GM12873 (cell line): ENCODE data around the gene CEP350.

Source experiments
- TF ChIP-seq, protein P1 (sequence below): IDR thresholded peaks from 2 replicates; pipeline ENCODE4 v1.5.1; 2012; ENCODE audit warnings: low read depth, mild to moderate bottlenecking, moderate library complexity, low read length, control low read depth; ENCODE audit not compliant: insufficient read depth; ENCODE audit errors: missing control alignments

CEP350 gene

DNA sequence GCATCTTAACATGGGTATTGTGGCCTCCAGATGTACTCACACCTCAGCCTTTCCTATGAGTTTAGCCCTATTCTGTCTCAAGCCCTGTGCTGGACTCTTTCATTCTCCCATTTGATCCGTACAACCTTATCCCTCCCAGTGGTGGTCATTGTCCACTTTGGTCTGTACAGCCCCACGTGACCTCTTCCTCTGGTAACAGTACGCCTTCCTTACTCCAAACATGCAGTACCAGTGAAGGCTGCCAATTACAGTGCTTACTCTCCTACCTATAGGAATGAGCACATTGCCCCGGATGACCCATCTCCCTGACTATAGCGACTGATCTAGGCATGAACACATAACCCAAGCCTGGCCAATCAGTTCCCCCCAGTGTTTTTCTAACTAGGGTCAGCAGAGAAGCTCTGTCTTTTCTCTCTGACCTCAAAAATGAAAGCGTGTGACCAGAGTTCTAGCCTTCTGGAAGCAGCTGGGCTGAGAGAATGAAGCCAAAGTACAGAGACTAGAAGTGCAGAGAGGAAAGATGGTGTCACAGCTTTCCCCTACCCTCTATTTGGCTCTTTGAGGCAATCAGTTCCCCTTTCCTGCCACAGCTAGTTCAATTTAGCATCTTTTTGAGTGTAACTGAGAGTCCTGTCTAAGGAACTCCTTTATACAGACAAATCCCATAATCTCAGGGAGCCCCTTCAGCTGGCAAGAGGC is 190.2 kb downstream of the CEP350 start:
- TF ChIP-seq, protein P1, sequence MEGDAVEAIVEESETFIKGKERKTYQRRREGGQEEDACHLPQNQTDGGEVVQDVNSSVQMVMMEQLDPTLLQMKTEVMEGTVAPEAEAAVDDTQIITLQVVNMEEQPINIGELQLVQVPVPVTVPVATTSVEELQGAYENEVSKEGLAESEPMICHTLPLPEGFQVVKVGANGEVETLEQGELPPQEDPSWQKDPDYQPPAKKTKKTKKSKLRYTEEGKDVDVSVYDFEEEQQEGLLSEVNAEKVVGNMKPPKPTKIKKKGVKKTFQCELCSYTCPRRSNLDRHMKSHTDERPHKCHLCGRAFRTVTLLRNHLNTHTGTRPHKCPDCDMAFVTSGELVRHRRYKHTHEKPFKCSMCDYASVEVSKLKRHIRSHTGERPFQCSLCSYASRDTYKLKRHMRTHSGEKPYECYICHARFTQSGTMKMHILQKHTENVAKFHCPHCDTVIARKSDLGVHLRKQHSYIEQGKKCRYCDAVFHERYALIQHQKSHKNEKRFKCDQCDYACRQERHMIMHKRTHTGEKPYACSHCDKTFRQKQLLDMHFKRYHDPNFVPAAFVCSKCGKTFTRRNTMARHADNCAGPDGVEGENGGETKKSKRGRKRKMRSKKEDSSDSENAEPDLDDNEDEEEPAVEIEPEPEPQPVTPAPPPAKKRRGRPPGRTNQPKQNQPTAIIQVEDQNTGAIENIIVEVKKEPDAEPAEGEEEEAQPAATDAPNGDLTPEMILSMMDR: no peak

DNA sequence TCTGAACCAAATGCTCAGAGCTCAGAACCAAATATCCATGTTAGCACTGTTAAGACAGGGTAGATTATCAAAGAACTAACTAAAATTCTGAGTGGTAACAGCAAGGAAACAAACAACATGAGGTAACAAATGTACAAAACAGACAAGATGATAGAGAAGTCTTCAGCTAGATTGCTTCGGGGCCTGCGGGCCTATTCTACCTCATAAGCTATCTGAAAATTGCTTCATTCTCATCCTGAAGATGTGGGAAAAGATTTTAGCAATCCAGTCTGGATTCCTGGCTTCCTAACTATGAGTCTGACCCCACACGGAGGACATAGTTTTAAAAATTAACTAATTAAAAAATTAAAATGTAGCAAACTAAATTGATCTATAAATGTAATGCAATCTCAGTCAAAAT is 190.8 kb downstream of the CEP350 start:
- TF ChIP-seq, protein P1: no peak

DNA sequence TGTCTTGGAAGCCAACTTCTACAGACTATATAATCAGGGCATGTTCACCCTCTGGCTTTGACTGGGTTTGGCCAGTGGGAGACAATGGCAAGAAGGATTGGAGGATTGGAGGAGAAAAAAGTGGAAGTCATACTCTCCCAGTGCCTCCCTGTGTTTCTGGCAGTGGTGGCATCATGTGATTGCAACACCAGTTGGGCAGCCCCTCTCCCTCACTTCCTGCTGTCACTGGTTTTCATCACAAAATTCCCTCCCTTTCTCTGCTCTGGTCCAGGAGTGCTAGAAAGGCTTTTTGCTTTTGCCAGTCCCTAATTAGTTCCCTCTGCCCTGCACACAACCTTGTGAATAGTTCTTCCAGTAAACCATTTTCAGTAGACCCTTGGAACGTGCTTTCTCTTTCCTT is 196.4 kb downstream of the CEP350 start:
- TF ChIP-seq, protein P1: no peak

DNA sequence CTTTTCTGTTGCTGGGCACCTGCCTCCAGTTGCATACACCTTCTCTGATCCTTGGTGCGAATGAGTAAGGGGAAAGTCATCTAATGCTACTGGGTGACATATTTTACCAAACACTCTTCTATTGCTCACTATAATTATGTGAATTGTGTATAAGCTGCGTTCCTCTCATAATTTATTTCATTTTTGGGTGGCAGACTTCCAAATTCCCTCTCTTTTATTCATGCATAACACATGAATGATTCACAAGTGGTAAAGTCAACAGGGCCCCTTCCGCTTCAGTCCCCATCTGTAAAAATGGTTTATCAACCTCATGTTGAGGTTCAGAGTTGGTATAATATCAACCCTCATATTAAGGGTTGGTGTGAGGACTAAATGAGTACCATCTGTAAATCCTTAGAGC is 196.9 kb downstream of the CEP350 start:
- TF ChIP-seq, protein P1: no peak

DNA sequence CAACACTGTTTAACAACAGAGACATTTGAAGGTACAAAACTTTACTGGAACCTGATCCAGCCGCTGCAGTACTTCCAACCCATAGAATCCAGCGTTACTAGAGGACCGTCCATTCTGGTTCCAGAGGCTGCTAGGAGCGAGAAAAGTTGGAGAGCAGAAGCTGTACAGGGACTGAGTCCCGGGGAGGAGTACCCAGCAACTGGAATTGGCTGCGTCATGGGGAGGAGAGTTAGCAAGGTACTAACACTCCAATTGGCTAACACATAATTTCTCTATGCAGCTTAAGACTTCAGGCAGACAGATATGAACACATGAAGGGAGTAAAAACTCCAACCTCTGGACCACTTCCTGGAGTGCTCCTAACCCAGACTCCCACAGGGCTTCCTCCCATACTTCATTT is 198.0 kb downstream of the CEP350 start:
- TF ChIP-seq, protein P1: no peak

DNA sequence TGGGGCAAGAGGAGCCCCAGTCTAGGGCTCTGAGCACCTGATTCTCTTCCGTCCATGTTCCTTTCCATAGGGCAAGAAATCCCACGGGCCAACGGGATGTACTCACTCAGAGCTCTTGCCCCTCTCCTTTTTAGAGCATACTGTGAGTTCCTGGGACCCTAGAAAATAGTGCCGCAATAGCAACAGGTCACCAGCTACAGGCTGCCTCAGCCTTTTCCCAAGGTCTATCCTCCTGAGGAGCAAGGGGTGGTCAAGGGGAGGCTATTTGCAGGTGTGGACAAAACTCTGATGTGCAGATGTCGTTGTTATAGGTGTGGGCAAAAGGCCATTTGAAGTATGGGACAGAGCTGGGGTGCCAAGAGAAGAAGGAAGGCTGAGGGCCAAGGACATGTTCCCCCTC is 198.4 kb downstream of the CEP350 start:
- TF ChIP-seq, protein P1: no peak

DNA sequence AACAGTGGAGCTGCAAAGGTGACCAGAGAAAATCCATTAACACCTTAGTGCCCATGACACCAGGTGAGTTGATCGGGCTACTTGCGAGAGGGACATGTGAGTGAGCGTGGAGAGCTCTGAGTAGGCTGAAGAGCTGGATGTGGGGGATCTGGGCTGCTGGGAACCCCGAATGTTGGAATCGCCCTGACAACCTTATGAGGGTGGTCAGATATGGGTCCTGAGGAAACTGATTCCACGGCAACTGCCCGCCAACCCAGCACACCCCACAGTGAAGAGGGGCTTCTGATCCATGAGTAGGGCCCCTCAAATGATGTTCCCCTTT is 199.4 kb downstream of the CEP350 start:
- TF ChIP-seq, protein P1: no peak
